Parathyroid adenoma (tissue), 2 donors: ENCODE measurements around the gene SCAMP3.

Experiments used
- H2AFZ ChIP-seq: fragments of 300-600 bp; sonication (generic); one replicate; pipeline ENCODE4 v1.7.0; 2017; ENCODE audit warnings: antibody characterized with exemption, mild to moderate bottlenecking
- H3K27ac ChIP-seq: fragments of 300-600 bp; sonication (generic); one replicate; pipeline ENCODE4 v1.7.0; 2017
- H3K27me3 ChIP-seq: fragments of 300-600 bp; sonication (generic); one replicate; pipeline ENCODE4 v1.7.0; 2017; ENCODE audit warnings: low read length; ENCODE audit not compliant: control insufficient read depth, insufficient read depth
- H3K36me3 ChIP-seq: fragments of 300-600 bp; sonication (generic); one replicate; pipeline ENCODE4 v1.7.0; 2017; ENCODE audit warnings: low read length; ENCODE audit not compliant: control insufficient read depth, insufficient read depth
- H3K4me1 ChIP-seq: fragments of 300-600 bp; sonication (generic); one replicate; pipeline ENCODE4 v1.7.0; 2017; ENCODE audit warnings: control low read depth
- H3K4me2 ChIP-seq: fragments of 300-600 bp; sonication (generic); one replicate; pipeline ENCODE4 v1.7.0; 2017; ENCODE audit warnings: low read length
- H3K4me3 ChIP-seq: fragments of 300-600 bp; sonication (generic); one replicate; pipeline ENCODE4 v1.7.0; 2017; ENCODE audit warnings: low read depth, low read length
- H3K79me2 ChIP-seq: fragments of 300-600 bp; sonication (generic); one replicate; pipeline ENCODE4 v1.7.0; 2017; ENCODE audit warnings: control low read depth
- H3K9ac ChIP-seq: fragments of 300-600 bp; sonication (generic); one replicate; pipeline ENCODE4 v1.7.0; 2017; ENCODE audit warnings: mild to moderate bottlenecking
- H3K9me3 ChIP-seq: fragments of 300-600 bp; sonication (generic); one replicate; pipeline ENCODE4 v1.7.0; 2017; ENCODE audit warnings: low read length; ENCODE audit not compliant: control insufficient read depth
- TF ChIP-seq, protein P1 (sequence below): fragments of 300-600 bp; sonication (generic); IDR thresholded peaks from one replicate; pipeline ENCODE4 v1.7.0; 2017; ENCODE audit warnings: antibody characterized with exemption, mild to moderate bottlenecking
- donor health status: primary hyperparathyroidism.

SCAMP3 gene

DNA sequence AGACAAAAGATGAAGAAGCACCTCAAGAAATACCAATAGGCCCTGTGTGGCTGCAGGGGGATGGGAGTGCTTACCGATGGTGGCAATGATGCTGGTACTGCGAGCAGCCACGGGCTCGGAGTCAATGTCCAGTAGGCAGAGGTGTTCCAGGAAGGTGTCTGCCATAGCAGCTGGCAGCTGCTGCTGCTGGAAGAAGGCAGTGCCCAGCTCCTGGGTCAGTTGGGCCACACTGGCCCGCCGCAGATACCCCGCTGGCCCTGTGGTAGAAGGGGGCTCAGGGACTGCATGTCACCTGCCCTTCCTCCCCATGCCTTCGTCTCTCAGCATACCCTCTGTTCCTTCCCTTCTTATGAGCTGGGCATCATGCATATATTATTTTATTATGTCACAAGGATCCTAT, 37.9 kb upstream of the SCAMP3 start:
- H3K27me3 ChIP-seq, result no peaks in the 10 kb centered on the region
- no peaks in the 10 kb centered on the region for H3K4me1 ChIP-seq
- no peaks in the 10 kb centered on the region for H3K36me3 ChIP-seq
- TF ChIP-seq, protein P1, sequence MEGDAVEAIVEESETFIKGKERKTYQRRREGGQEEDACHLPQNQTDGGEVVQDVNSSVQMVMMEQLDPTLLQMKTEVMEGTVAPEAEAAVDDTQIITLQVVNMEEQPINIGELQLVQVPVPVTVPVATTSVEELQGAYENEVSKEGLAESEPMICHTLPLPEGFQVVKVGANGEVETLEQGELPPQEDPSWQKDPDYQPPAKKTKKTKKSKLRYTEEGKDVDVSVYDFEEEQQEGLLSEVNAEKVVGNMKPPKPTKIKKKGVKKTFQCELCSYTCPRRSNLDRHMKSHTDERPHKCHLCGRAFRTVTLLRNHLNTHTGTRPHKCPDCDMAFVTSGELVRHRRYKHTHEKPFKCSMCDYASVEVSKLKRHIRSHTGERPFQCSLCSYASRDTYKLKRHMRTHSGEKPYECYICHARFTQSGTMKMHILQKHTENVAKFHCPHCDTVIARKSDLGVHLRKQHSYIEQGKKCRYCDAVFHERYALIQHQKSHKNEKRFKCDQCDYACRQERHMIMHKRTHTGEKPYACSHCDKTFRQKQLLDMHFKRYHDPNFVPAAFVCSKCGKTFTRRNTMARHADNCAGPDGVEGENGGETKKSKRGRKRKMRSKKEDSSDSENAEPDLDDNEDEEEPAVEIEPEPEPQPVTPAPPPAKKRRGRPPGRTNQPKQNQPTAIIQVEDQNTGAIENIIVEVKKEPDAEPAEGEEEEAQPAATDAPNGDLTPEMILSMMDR, result no peak
- H3K9ac ChIP-seq, result no peak overlapping the region
- no peaks in the 10 kb centered on the region for H3K79me2 ChIP-seq
- no peak overlapping the region for H3K4me2 ChIP-seq
- no peak overlapping the region for H3K4me3 ChIP-seq
- H2AFZ ChIP-seq, result no peak overlapping the region
- no peak overlapping the region for H3K27ac ChIP-seq
- no peaks in the 10 kb centered on the region for H3K9me3 ChIP-seq

DNA sequence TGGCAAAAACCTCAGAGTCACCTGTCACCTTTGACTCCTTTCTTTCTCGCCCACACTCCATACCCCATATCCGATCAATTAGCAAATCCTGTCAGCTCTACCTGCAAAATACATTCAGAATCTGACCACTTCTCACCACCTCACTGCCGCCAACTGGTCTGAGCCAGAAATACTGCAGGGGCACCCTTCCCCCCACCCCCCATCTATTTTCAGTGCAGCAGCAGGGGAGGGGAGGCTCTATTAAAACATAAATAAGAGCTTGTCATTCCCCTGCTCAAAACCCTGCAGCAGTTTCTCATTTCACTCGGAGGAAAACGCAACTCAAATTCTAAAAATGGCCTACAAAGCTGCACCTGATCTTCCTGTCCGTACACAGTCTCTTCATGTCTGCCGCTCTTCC, 35.2 kb upstream of the SCAMP3 start:
- Histone ChIP-seq H3K9ac (no peak overlapping the region), H3K9me3 (no peaks in the 10 kb centered on the region), H3K4me3 (no peak overlapping the region), H3K27ac (no peak overlapping the region), H3K79me2 (no peaks in the 10 kb centered on the region), H2AFZ (no peak overlapping the region), H3K36me3 (no peaks in the 10 kb centered on the region), H3K27me3 (no peaks in the 10 kb centered on the region), H3K4me2 (no peak overlapping the region), H3K4me1 (no peaks in the 10 kb centered on the region)
- TF ChIP-seq, protein P1, result no peak

GRCh38 chr1:155296661-155297060, 34.5 kb upstream of the SCAMP3 start:
- Histone ChIP-seq H2AFZ (no peak overlapping the region), H3K27ac (no peak overlapping the region), H3K4me3 (no peak overlapping the region), H3K36me3 (no peaks in the 10 kb centered on the region), H3K9ac (no peak overlapping the region), H3K79me2 (no peaks in the 10 kb centered on the region), H3K4me1 (no peaks in the 10 kb centered on the region), H3K9me3 (no peaks in the 10 kb centered on the region), H3K4me2 (no peak overlapping the region), H3K27me3 (no peaks in the 10 kb centered on the region)
- TF ChIP-seq, protein P1, result no peak

DNA sequence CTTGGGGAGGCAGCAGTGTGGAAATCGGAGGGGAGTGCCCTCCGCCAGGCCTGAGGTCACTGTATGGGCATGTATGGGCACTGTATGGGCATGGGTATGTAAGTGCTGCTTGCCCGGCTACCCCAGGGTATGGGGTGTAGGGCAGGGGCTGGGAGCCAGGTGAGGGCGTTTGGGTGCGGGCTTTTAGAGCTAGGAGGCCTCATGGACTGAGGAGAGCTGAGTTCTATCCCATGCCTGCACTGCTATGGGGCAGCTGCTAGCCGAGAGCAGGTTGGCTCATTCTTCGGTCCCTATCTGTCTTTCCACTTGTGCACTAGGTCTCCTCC, 33.7 kb upstream of the SCAMP3 start:
- no peak overlapping the region for H3K4me2 ChIP-seq
- no peak overlapping the region for H3K27ac ChIP-seq
- TF ChIP-seq, protein P1, result no peak
- H3K9me3 ChIP-seq, result no peaks in the 10 kb centered on the region
- H3K4me3 ChIP-seq, result no peak overlapping the region
- no peaks in the 10 kb centered on the region for H3K36me3 ChIP-seq
- no peak overlapping the region for H3K9ac ChIP-seq
- no peaks in the 10 kb centered on the region for H3K79me2 ChIP-seq
- no peaks in the 10 kb centered on the region for H3K4me1 ChIP-seq
- no peak overlapping the region for H2AFZ ChIP-seq
- no peaks in the 10 kb centered on the region for H3K27me3 ChIP-seq

DNA sequence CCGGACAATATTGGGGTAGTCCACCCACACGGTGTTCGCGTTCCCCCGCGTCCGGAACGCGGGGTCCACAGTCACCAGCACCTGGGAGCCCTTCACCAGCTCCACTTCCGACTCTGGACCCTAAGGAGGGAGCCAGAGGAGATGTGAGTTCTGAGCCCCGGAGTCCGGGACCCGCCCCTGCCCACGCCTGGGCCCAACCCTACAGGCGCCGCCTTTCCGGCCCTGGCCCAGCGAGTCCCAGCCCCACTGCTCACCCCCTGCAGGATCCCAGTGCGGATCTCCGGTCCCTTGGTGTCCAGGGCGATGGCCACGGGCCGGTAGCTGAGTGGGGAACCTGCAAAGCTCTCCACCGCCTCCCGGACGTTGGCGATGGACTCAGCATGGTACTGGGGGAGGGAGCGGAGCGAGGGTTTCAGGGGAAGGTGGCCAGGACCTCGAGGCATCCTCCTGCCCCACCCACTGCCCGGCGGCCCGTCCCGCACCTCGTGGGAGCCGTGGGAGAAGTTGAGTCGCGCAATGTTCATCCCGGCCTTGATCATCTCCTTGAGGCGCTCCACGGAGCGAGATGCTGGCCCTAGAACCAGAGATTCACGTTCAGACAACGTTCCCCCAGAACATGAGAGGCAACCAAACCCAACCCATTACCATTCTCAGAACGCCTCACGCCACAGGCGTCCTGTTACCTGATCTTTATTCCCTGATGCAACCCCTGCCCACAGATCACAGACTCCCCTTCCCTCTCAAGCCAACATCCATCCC, 33.2 kb upstream of the SCAMP3 start:
- no peak overlapping the region for H3K27ac ChIP-seq
- no peaks in the 10 kb centered on the region for H3K36me3 ChIP-seq
- H3K9ac ChIP-seq, result no peak overlapping the region
- H3K4me2 ChIP-seq, result no peak overlapping the region
- H3K9me3 ChIP-seq, result no peaks in the 10 kb centered on the region
- TF ChIP-seq, protein P1, result no peak
- peak overlapping the region; percentile 58 for H2AFZ ChIP-seq
- H3K27me3 ChIP-seq, result no peaks in the 10 kb centered on the region
- H3K79me2 ChIP-seq, result no peaks in the 10 kb centered on the region
- H3K4me3 ChIP-seq, result no peak overlapping the region
- no peaks in the 10 kb centered on the region for H3K4me1 ChIP-seq
